Thyroid gland (tissue), 4 donors: ENCODE results near the gene GRAMD1A. TPM values are rescaled to one million over a fixed set of nuclear protein-coding genes. Genes with fewer than 3 reads are reported as not detected.
"Not testable (repeated sequence)": the region's sequence is repeated elsewhere in the genome, so short reads cannot be mapped to it uniquely, and the experiment has no call there.

Source experiments
- DNase-seq, 2 donors: peaks; one replicate each; pipeline ENCODE4 v3.0.0-alpha.2; 2019
- H3K27ac ChIP-seq, 3 donors: fragments of 200-600 bp; sonication (generic); 1 replicate in 2 of 3; 2 replicates in 1 of 3; pipeline ENCODE4 v1.5.1; 2016 to 2019; ENCODE audit warnings: mild to moderate bottlenecking in 1 of 3, moderate library complexity in 1 of 3
- H3K27me3 ChIP-seq: fragments of 200-600 bp; sonication (generic); one replicate; pipeline ENCODE4 v1.5.1; 2019
- H3K36me3 ChIP-seq, 2 donors: fragments of 200-600 bp; sonication (generic); one replicate each; pipeline ENCODE4 v1.5.1; 2016 to 2019
- H3K4me1 ChIP-seq, 2 donors: fragments of 200-600 bp; sonication (generic); one replicate each; pipeline ENCODE4 v1.5.1; 2017 to 2019
- H3K4me3 ChIP-seq, 3 donors: fragments of 200-600 bp; sonication (generic); replicated peaks in 1 of 3; 1 replicate in 2 of 3; 2 replicates in 1 of 3; pipeline ENCODE4 v1.5.1; 2016; ENCODE audit warnings: mild to moderate bottlenecking in 1 of 3
- H3K9me3 ChIP-seq: fragments of 200-600 bp; sonication (generic); one replicate; pipeline ENCODE4 v1.5.1; 2017
- CTCF ChIP-seq, 6 experiments: fragments of 200-600 bp in 3 of 6; fragments of 450-650 bp in 3 of 6; sonication (generic) in 3 of 6; IDR thresholded peaks; one replicate each; pipeline ENCODE4 v1.5.1; 2016 to 2019; ENCODE audit warnings: antibody characterized with exemption in 6 of 6, mild to moderate bottlenecking in 2 of 6, inconsistent platforms in 1 of 6, moderate library complexity in 1 of 6
- POLR2A ChIP-seq, 2 donors: fragments of 450-650 bp; IDR thresholded peaks; one replicate each; pipeline ENCODE4 v1.6.1; 2017; ENCODE audit warnings: antibody characterized with exemption in 2 of 2, mild to moderate bottlenecking in 2 of 2, moderate library complexity in 1 of 2
- WGBS, 2 donors: methylation state at CpG; one replicate each; pipeline ENCODE4 v1.1.5; 2017; 5-methylcytosine and 5-hydroxymethylcytosine counted together
- intact Hi-C: fragments of 100-400 bp; cut with DNase I; formaldehyde crosslinking; loops from one replicate; pipeline ENCODE4 v1.15.1; 2023
- total RNA-seq, 4 donors: library from RNA; depleted of rRNA; stranded (reverse); fragments of >200 nt; gene quantifications; one replicate each; pipeline ENCODE4 v1.2.3, GENCODE V29; 2016

Gene GRAMD1A
- total RNA-seq, 4 donors from 2014 or later = 33.4 to 57.5 (median 47.0) TPM

GRCh38 chr19:35045667-35046300 lies 45.7 kb downstream of the GRAMD1A start:
- 60 to 62% methylated on average over 9 to 10 of the region's 10 CpGs for whole genome bisulfite sequencing, 2 donors
- H3K36me3 ChIP-seq = no peaks in the 10 kb centered on the region
- no peak overlapping the region for H3K4me3 ChIP-seq
- intact Hi-C loops = no loop called here
- TF ChIP-seq POLR2A (IDR thresholded peaks at IDR 0.05) (no peak), CTCF (IDR thresholded peaks at IDR 0.05) (no peak)
- no peak overlapping the region for H3K27ac ChIP-seq
- DNase-seq = peak; percentile 30 to 36
- H3K27me3 ChIP-seq = no peaks in the 10 kb centered on the region
- H3K9me3 ChIP-seq = no peaks in the 10 kb centered on the region
- peaks cover 17 to 21% of the 10 kb centered on the region in 2 donors for H3K4me1 ChIP-seq

- TF ChIP-seq POLR2A (IDR thresholded peaks at IDR 0.05) (no peak), CTCF (IDR thresholded peaks at IDR 0.05) (no peak)
- WGBS, 2 donors = 92 to 96% methylated on average over 5 of the region's 5 CpGs
- DNase-seq = no peak
- Histone ChIP-seq H3K4me3 (no peak overlapping the region), H3K27ac (no peak overlapping the region), H3K36me3 (no peaks in the 10 kb centered on the region), H3K27me3 (no peaks in the 10 kb centered on the region), H3K4me1 (peaks cover 10 to 14% of the 10 kb centered on the region in 2 donors), H3K9me3 (no peaks in the 10 kb centered on the region)
- intact Hi-C loops = no loop called here
Observed at GRCh38 chr19:35046461-35046860, 46.3 kb downstream of the GRAMD1A start.

GRCh38 chr19:35048911-35049411 lies 48.8 kb downstream of the GRAMD1A start:
- Histone ChIP-seq H3K27ac (no peak overlapping the region), H3K4me3 (no peak overlapping the region), H3K36me3 (no peaks in the 10 kb centered on the region), H3K27me3 (no peaks in the 10 kb centered on the region), H3K4me1 (peaks cover 0 to 4% of the 10 kb centered on the region in 2 donors), H3K9me3 (no peaks in the 10 kb centered on the region)
- peak; percentile 38 to 58 for DNase-seq
- 37 to 42% methylated on average over 3 to 5 of the region's 12 CpGs for WGBS, 2 donors
- TF ChIP-seq CTCF (IDR thresholded peaks at IDR 0.05) = no peak
- intact Hi-C loops = no loop called here

GRCh38 chr19:35049456-35049855 lies 49.3 kb downstream of the GRAMD1A start:
- DNase-seq = no peak
- TF ChIP-seq POLR2A (IDR thresholded peaks at IDR 0.05) (no peak), CTCF (IDR thresholded peaks at IDR 0.05) (no peak)
- Histone ChIP-seq H3K4me3 (no peak overlapping the region), H3K36me3 (no peaks in the 10 kb centered on the region), H3K27me3 (no peaks in the 10 kb centered on the region), H3K27ac (no peak overlapping the region), H3K4me1 (peaks cover 0 to 4% of the 10 kb centered on the region in 2 donors), H3K9me3 (no peaks in the 10 kb centered on the region)
- intact Hi-C loops = no loop called here
- 79 to 84% methylated on average over 4 to 5 of the region's 5 CpGs for WGBS, 2 donors

- WGBS, 2 donors = 92 to 100% methylated on average over 2 of the region's 2 CpGs
- H3K4me1 ChIP-seq, H3K27ac ChIP-seq, H3K9me3 ChIP-seq, H3K36me3 ChIP-seq, H3K4me3 ChIP-seq, intact Hi-C loops, DNase-seq, H3K27me3 ChIP-seq: not testable (repeated sequence)
Observed at GRCh38 chr19:35050662-35051061, 50.5 kb downstream of the GRAMD1A start.

- H3K4me3 ChIP-seq, H3K9me3 ChIP-seq, DNase-seq, H3K27me3 ChIP-seq, intact Hi-C loops, H3K27ac ChIP-seq, H3K4me1 ChIP-seq, H3K36me3 ChIP-seq: not testable (repeated sequence)
- WGBS, 2 donors = 94 to 100% methylated on average over 4 of the region's 4 CpGs
Observed at GRCh38 chr19:35051268-35051667, 51.1 kb downstream of the GRAMD1A start.
